GM10248 (cell line): Measurements from ENCODE around the gene GPR4.

ENCODE experiments used
- CTCF ChIA-PET: fragments of 300-600 bp; sonication (Branson Sonifier 250); formaldehyde crosslinking; extraction: SDS; loops from one replicate; lab custom pipeline; 2021; ENCODE audit warnings: antibody characterized with exemption; lab: Yijun Ruan, JAX
- POLR2A ChIA-PET: fragments of 350-650 bp; sonication (Branson Sonifier 250); formaldehyde crosslinking; extraction: SDS; loops from one replicate; lab custom pipeline; 2020; ENCODE audit warnings: antibody characterized with exemption; lab: Yijun Ruan, JAX
- DNase-seq: peaks from one replicate; pipeline ENCODE4 v3.0.0; 2012; ENCODE audit errors: extremely low spot score
- TF ChIP-seq, protein P1 (sequence below): IDR thresholded peaks from 2 replicates; pipeline ENCODE4 v1.5.1; 2012; ENCODE audit warnings: mild to moderate bottlenecking, low read depth; ENCODE audit errors: extremely low read depth, missing control alignments, control extremely low read depth

The GPR4 gene

DNA sequence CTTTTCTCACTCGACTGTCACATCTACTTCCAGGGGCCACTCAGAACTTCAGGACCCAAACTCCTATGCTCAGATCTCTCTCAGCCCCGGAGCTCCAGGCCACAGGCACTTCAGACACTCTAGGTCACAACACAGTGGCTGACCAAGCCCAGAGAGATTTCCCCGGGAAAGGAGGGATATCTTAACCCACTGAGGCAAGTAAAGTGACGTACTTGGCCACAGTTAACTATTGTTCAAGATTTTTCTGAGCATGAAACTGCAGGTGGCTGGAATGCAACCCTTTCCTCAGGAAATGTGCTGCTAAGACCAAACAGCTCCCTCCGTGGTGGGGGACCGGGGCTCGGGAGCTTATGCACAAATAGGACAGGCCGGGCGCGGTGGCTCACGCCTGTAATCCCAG is 41.3 kb downstream of the GPR4 start:
- ChIA-PET POLR2A (no interaction called here), CTCF (interaction anchor here (1.1 to 1.6 kb wide), 5 partner anchors 8 to 82 kb away, joined by 4 to 5 read pairs (median 5); no protein-coding TSS in a partner anchor)
- DNase-seq: no peak
- TF ChIP-seq, protein P1, sequence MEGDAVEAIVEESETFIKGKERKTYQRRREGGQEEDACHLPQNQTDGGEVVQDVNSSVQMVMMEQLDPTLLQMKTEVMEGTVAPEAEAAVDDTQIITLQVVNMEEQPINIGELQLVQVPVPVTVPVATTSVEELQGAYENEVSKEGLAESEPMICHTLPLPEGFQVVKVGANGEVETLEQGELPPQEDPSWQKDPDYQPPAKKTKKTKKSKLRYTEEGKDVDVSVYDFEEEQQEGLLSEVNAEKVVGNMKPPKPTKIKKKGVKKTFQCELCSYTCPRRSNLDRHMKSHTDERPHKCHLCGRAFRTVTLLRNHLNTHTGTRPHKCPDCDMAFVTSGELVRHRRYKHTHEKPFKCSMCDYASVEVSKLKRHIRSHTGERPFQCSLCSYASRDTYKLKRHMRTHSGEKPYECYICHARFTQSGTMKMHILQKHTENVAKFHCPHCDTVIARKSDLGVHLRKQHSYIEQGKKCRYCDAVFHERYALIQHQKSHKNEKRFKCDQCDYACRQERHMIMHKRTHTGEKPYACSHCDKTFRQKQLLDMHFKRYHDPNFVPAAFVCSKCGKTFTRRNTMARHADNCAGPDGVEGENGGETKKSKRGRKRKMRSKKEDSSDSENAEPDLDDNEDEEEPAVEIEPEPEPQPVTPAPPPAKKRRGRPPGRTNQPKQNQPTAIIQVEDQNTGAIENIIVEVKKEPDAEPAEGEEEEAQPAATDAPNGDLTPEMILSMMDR: no peak

GRCh38 chr19:45560038-45560437 is 42.0 kb downstream of the GPR4 start:
- CTCF ChIA-PET: interaction anchor here (1.1 to 3.2 kb wide), 7 partner anchors 9 to 83 kb away, joined by 4 to 34 read pairs (median 5); no protein-coding TSS in a partner anchor
- TF ChIP-seq, protein P1: no peak
- POLR2A ChIA-PET: no interaction called here
- no peak for DNase-seq

GRCh38 chr19:45558399-45558878 is 43.6 kb downstream of the GPR4 start:
- POLR2A ChIA-PET: no interaction called here

GRCh38 chr19:45556835-45557234 is 45.2 kb downstream of the GPR4 start:
- ChIA-PET CTCF (interaction anchor here (0.6 to 3.2 kb wide), 9 partner anchors 8 to 79 kb away, joined by 3 to 34 read pairs (median 10); no protein-coding TSS in a partner anchor), POLR2A (no interaction called here)
- DNase-seq: no peak
- TF ChIP-seq, protein P1: no peak

More at GRCh38 chr19:45558399-45558878, 43.6 kb downstream of the GPR4 start:
- CTCF ChIA-PET: interaction anchor here (0.5 to 3.2 kb wide), 37 partner anchors 9 to 394 kb away, joined by 3 to 34 read pairs (median 4); partner anchors contain the start of genes OPA3 and RTN2
- DNase-seq: peak; percentile 87
- TF ChIP-seq, protein P1: peak; percentile 65

DNA sequence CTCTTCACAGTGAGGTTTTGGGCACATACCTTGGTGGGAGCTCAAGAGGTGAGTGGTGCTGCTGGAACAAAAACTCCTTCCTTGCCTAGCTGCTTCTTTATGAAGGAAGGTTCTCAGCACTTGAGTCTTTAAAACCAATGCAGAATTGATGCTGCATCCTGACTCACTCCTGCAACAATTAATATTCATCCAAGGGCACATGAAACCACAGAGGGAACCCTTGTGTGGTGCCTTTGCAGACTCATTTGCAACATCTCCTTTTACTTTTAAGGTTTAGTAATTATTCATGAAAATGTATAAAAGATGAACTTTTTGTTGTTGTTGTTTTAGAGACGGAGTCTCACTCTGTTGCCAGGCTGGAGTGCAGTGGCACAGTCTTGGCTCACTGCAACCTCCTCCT is 47.5 kb downstream of the GPR4 start:
- CTCF ChIA-PET: interaction anchor here (1.1 to 1.8 kb wide), 3 partner anchors 17 to 59 kb away, joined by 3 to 5 read pairs (median 3); no protein-coding TSS in a partner anchor
- TF ChIP-seq, protein P1: no peak
- no peak for DNase-seq
- POLR2A ChIA-PET: no interaction called here

DNA sequence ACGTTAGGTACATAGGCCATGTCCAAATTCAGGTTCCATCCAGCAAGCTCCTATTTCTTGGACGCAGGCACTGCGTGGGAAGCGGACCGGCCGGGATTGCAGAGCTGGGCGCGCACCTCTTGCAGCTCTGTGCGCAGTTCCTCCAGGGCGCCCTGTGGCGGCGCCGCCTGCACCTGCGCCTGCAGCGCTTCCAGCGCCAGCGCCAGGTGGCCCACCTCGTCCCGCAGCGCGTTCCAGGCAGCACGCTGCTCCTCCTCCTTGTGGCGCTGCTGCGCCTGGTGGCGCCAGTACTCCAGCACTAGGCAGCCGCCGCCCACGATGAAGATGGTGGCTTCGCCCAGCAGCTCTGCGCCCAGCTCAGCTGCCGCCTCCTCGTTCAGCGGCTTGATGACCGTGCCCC is 48.5 kb downstream of the GPR4 start:
- POLR2A ChIA-PET: no interaction called here

More for the DNA sequence above, 48.5 kb downstream of the GPR4 start:
- CTCF ChIA-PET: interaction anchor here (1.0 to 3.9 kb wide), 6 partner anchors 10 to 75 kb away, joined by 3 to 11 read pairs (median 4); no protein-coding TSS in a partner anchor
- TF ChIP-seq, protein P1: no peak
- DNase-seq: no peak
